ENCODE data around the gene CALHM2.

CALHM2 gene

DNA sequence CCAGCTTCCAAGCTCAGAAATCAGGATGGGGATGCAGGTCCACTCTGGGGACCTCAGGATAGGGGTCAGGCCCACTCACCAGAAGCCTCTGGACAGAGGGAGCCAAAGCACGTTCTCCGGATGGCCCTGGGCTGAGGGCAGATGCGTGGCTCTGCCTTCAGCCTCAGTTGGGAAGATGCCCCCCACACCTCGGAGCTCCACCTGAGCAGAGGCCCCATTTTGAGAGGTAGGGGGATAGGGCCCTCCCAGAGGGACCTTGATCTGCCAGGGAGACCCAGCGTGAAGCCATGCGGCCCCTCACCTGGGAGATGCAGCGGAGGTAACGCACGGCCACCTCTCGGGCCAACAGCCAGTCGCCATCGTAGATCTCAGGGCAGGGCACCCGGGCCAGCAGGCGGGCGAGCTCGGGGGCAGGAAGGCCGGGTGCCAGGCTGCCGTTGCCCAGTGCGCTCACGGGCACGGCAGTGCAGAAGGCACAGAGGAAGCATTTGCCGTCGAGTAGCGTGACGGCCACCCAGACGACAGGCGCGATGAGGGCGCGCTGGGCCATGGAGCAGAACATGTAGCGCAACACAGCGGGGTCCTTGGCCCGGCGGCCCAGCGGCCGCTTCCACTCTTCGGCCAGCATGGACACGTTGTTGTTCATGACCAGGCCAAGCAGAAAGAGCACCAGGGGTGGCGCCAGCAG, 5.9 kb upstream of the CALHM2 start:
- H3K4me3 ChIP-seq (replicated peaks in 1 of 2; ENCODE audit: low read depth in 2 of 2, low read length in 2 of 2), result no peak overlapping the region
- DNase-seq (ENCODE audit: low read depth in 2 of 2), result no peak
- TF ChIP-seq CTCF (IDR thresholded peaks at IDR 0.05; ENCODE audit: low read depth, low read length), result no peak

- no peak for TF ChIP-seq CTCF (IDR thresholded peaks at IDR 0.05; ENCODE audit: low read depth, low read length)
- DNase-seq (ENCODE audit: low read depth in 2 of 2), result no peak
- no peak overlapping the region for H3K4me3 ChIP-seq (replicated peaks in 1 of 2; ENCODE audit: low read depth in 2 of 2, low read length in 2 of 2)
Observed at GRCh38 chr10:103457176-103457712, 5.1 kb upstream of the CALHM2 start.

GRCh38 chr10:103456074-103456660, 4.0 kb upstream of the CALHM2 start:
- no peak for DNase-seq (ENCODE audit: low read depth in 2 of 2)

GRCh38 chr10:103455235-103455634, 3.1 kb upstream of the CALHM2 start:
- no peak for DNase-seq (ENCODE audit: low read depth in 2 of 2)
- no peak overlapping the region for H3K4me3 ChIP-seq (replicated peaks in 1 of 2; ENCODE audit: low read depth in 2 of 2, low read length in 2 of 2)
- TF ChIP-seq CTCF (IDR thresholded peaks at IDR 0.05; ENCODE audit: low read depth, low read length), result no peak

More at GRCh38 chr10:103456074-103456660, 4.0 kb upstream of the CALHM2 start:
- TF ChIP-seq CTCF (IDR thresholded peaks at IDR 0.05; ENCODE audit: low read depth, low read length), result no peak
- H3K4me3 ChIP-seq (replicated peaks in 1 of 2; ENCODE audit: low read depth in 2 of 2, low read length in 2 of 2), result no peak overlapping the region

- no peak for DNase-seq (ENCODE audit: low read depth in 2 of 2)
- no peak for TF ChIP-seq CTCF (IDR thresholded peaks at IDR 0.05; ENCODE audit: low read depth, low read length)
- no peak overlapping the region for H3K4me3 ChIP-seq (replicated peaks in 1 of 2; ENCODE audit: low read depth in 2 of 2, low read length in 2 of 2)
Observed at GRCh38 chr10:103454026-103454425, 1.9 kb upstream of the CALHM2 start.

GRCh38 chr10:103452506-103453230, 498 bp upstream of the CALHM2 start:
- H3K4me3 ChIP-seq (replicated peaks in 1 of 2; ENCODE audit: low read depth in 2 of 2, low read length in 2 of 2), result peak overlapping the region; percentile 70 to 85
- no peak for DNase-seq (ENCODE audit: low read depth in 2 of 2)
- no peak for TF ChIP-seq CTCF (IDR thresholded peaks at IDR 0.05; ENCODE audit: low read depth, low read length)

Data from cardiac fibroblast (primary cell).